HEK293 (cell line): ENCODE data around the gene ZHX3.

Experiments used
- CTCF ChIA-PET: fragments of 350-600 bp; formaldehyde crosslinking; extraction: SDS; loops from one replicate; lab custom pipeline; 2021; ENCODE audit warnings: antibody characterized with exemption; lab: Yijun Ruan, JAX
- POLR2A ChIA-PET: fragments of 300-600 bp; formaldehyde crosslinking; extraction: SDS; loops from one replicate; lab custom pipeline; 2020; ENCODE audit warnings: antibody characterized with exemption, inconsistent platforms; lab: Yijun Ruan, JAX
- H3K27ac ChIP-seq: fragments of 200-500 bp; sonication (Bioruptor generic); 2 replicates; pipeline ENCODE4 v1.5.1; 2014; ENCODE audit warnings: low read depth, low read length, control low read depth, inconsistent platforms; ENCODE audit errors: extremely low read depth
- H3K36me3 ChIP-seq, 2 experiments: fragments of 200-500 bp in 1 of 2; sonication (Bioruptor generic) in 1 of 2; 1 replicate in 1 of 2; 2 replicates in 1 of 2; pipeline ENCODE4 v1.5.1; 2014 to 2017; ENCODE audit warnings: inconsistent platforms in 2 of 2, low read length in 2 of 2; ENCODE audit not compliant: control insufficient read depth in 2 of 2, insufficient read depth in 1 of 2
- H3K4me1 ChIP-seq: fragments of 200-500 bp; sonication (Bioruptor generic); 2 replicates; pipeline ENCODE4 v1.5.1; 2014; ENCODE audit warnings: mild to moderate bottlenecking, low read length, inconsistent platforms; ENCODE audit not compliant: control insufficient read depth, insufficient read depth
- H3K4me3 ChIP-seq: 2 replicates; pipeline ENCODE4 v1.5.1; 2011; ENCODE audit warnings: low read depth, mild to moderate bottlenecking, control low read depth, low read length, moderate library complexity
- H3K9me3 ChIP-seq: fragments of 200-500 bp; sonication (Bioruptor generic); 2 replicates; pipeline ENCODE4 v1.5.1; 2014; ENCODE audit warnings: low read depth, low read length, inconsistent platforms; ENCODE audit not compliant: control insufficient read depth, insufficient read depth
- HOXC10 ChIP-seq: sonication (generic); formaldehyde crosslinking; IDR thresholded peaks from 2 replicates; pipeline ENCODE4 v1.8.1; 2023; ENCODE audit warnings: mild to moderate bottlenecking, missing genetic modification reagents
- KLF7 ChIP-seq: fragments of 450-650 bp; formaldehyde crosslinking; IDR thresholded peaks from 2 replicates; pipeline ENCODE4 v1.5.1; 2016; ENCODE audit warnings: missing biosample characterization, missing genetic modification characterization, borderline replicate concordance
- ZBTB20 ChIP-seq: fragments of 450-650 bp; formaldehyde crosslinking; IDR thresholded peaks from 2 replicates; pipeline ENCODE4 v1.5.1; 2016; ENCODE audit warnings: missing biosample characterization, missing genetic modification characterization
- ZNF16 ChIP-seq: fragments of 450-650 bp; formaldehyde crosslinking; IDR thresholded peaks from 2 replicates; pipeline ENCODE4 v1.5.1; 2016; ENCODE audit warnings: low read depth, missing biosample characterization, missing genetic modification characterization
- ZNF211 ChIP-seq: fragments of 450-650 bp; formaldehyde crosslinking; IDR thresholded peaks from 2 replicates; pipeline ENCODE4 v1.5.1; 2016; ENCODE audit warnings: low read depth, missing biosample characterization, missing genetic modification characterization
- ZNF341 ChIP-seq: fragments of 450-650 bp; formaldehyde crosslinking; IDR thresholded peaks from 2 replicates; pipeline ENCODE4; 2016; ENCODE audit warnings: low read depth, missing biosample characterization, missing genetic modification characterization
- ZNF366 ChIP-seq: fragments of 450-650 bp; formaldehyde crosslinking; conservative IDR thresholded peaks from 2 replicates; pipeline ENCODE4 v1.5.1; 2016; ENCODE audit warnings: missing biosample characterization, missing genetic modification characterization
- ZNF629 ChIP-seq: fragments of 450-650 bp; formaldehyde crosslinking; IDR thresholded peaks from 2 replicates; pipeline ENCODE4 v1.5.1; 2017; ENCODE audit warnings: missing biosample characterization, missing genetic modification characterization
- ZSCAN16 ChIP-seq: fragments of 450-650 bp; formaldehyde crosslinking; IDR thresholded peaks from 2 replicates; pipeline ENCODE4 v1.5.1; 2016; ENCODE audit warnings: missing biosample characterization, missing genetic modification characterization
- TF ChIP-seq, protein P1 (sequence below): fragments of 450-650 bp; formaldehyde crosslinking; IDR thresholded peaks from 2 replicates; pipeline ENCODE4 v1.5.1; 2016; ENCODE audit warnings: missing biosample characterization, missing genetic modification characterization
- TF ChIP-seq, protein P2 (sequence below): fragments of 450-650 bp; formaldehyde crosslinking; IDR thresholded peaks from 2 replicates; pipeline ENCODE4 v1.5.1; 2016; ENCODE audit warnings: missing biosample characterization, missing genetic modification characterization

ZHX3 gene

DNA sequence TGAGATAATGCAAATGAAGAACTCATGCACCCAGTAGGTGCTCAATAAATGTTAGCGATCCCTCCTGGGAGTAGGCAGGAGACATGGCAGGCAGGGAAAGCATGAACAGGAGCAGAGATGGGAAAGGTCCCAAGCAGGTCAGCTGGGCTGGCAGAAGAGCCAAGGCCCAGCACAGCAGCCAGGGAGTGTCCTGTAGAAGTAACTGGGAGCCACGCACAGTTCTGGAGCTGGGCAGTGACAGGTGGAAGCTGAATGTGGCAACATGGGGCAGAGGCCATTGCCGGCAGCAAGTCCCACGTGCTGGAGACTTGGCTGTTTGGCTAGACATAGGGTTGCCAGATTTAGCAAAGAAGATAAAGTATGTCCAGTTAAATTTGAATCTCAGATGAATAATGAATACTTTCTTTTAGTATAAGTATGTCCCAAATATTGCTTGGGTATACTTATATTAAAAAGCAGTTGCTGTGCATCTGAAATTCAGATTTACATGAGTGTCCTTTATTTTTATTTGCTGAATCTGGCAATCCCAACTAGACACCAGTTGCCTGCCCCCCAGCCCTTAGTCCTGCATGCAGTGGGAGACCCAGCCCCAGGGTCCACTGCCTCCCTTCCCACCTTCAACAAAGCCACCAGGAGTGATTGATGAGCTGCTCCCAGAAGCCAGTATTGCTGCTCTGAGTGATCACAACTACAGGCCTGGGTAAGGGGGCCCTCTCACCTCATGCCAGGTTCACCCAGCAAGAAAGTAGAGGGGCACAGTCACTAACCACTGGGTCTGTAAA lies 19.4 kb upstream of the ZHX3 start:
- ChIA-PET POLR2A (no interaction called here), CTCF (interaction anchor here (5.4 kb wide), 1 partner anchor 165 kb away, joined by 106 read pairs; no protein-coding TSS in a partner anchor)
- TF ChIP-seq ZNF16 (tag by site-specific recombination) (peak; percentile 61), HOXC10 (CRISPR knock-in tag) (no peak), ZSCAN16 (no peak)
- TF ChIP-seq, protein P1, sequence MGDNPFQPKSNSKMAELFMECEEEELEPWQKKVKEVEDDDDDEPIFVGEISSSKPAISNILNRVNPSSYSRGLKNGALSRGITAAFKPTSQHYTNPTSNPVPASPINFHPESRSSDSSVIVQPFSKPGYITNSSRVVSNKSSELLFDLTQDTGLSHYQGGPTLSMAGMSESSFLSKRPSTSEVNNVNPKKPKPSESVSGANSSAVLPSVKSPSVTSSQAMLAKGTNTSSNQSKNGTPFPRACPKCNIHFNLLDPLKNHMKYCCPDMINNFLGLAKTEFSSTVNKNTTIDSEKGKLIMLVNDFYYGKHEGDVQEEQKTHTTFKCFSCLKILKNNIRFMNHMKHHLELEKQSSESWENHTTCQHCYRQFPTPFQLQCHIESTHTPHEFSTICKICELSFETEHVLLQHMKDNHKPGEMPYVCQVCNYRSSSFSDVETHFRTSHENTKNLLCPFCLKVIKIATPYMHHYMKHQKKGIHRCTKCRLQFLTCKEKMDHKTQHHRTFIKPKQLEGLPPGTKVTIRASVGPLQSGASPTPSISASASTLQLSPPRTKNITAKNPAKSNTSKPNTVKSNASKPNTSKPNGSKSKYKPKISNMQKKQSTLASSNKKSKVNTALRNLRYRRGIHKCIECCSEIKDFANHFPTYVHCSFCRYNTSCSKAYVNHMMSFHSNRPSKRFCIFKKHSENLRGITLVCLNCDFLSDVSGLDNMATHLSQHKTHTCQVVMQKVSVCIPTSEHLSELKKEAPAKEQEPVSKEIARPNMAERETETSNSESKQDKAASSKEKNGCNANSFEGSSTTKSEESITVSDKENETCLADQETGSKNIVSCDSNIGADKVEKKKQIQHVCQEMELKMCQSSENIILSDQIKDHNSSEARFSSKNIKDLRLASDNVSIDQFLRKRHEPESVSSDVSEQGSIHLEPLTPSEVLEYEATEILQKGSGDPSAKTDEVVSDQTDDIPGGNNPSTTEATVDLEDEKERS: no peak
- Histone ChIP-seq H3K4me1 (no peaks in the 10 kb centered on the region; the same call in 1 of the 2 replicates), H3K27ac (no peak overlapping the region), H3K36me3 (no peaks in the 10 kb centered on the region), H3K9me3 (no peaks in the 10 kb centered on the region), H3K4me3 (no peak overlapping the region)

DNA sequence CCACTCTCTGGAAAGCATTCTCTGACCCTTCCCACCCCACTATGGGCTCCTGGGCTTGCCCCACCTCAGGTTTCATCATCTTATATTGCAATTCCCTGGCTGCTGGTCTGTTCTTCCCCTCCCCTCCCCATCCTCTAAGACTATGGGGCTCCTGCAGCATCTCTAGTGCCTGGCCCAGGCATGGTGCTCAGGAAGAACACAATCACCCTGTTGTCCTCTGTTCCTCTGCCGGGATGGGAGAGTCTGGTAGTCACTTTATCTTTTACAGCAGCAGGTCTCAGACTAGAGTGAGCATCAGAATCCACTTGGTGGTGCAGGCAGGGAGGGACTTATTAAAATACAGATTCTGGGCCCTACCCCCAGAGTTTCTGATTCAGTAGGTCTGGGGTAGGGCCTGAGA lies 18.1 kb upstream of the ZHX3 start:
- POLR2A ChIA-PET: no interaction called here
- CTCF ChIA-PET: interaction anchor here (2.4 kb wide), 1 partner anchor 201 kb away, joined by 9 read pairs; no protein-coding TSS in a partner anchor
- TF ChIP-seq ZNF366 (tag by site-specific recombination) (no peak), KLF7 (tag by site-specific recombination) (no peak), ZBTB20 (tag by site-specific recombination) (peak; percentile 53; the same call in 1 of the 2 replicates), ZNF341 (tag by site-specific recombination) (no peak), ZNF211 (tag by site-specific recombination) (no peak)
- TF ChIP-seq, protein P2, sequence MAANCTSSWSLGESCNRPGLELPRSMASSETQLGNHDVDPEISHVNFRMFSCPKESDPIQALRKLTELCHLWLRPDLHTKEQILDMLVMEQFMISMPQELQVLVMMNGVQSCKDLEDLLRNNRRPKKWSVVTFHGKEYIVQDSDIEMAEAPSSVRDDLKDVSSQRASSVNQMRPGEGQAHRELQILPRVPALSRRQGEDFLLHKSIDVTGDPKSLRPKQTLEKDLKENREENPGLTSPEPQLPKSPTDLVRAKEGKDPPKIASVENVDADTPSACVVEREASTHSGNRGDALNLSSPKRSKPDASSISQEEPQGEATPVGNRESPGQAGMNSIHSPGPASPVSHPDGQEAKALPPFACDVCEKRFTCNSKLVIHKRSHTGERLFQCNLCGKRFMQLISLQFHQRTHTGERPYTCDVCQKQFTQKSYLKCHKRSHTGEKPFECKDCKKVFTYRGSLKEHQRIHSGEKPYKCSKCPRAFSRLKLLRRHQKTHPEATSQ (tag by site-specific recombination): no peak
- TF ChIP-seq, all 188 proteins: peak for 1
- Histone ChIP-seq H3K9me3 (no peaks in the 10 kb centered on the region), H3K36me3 (no peaks in the 10 kb centered on the region), H3K4me1 (no peaks in the 10 kb centered on the region), H3K27ac (no peak overlapping the region), H3K4me3 (no peak overlapping the region)

DNA sequence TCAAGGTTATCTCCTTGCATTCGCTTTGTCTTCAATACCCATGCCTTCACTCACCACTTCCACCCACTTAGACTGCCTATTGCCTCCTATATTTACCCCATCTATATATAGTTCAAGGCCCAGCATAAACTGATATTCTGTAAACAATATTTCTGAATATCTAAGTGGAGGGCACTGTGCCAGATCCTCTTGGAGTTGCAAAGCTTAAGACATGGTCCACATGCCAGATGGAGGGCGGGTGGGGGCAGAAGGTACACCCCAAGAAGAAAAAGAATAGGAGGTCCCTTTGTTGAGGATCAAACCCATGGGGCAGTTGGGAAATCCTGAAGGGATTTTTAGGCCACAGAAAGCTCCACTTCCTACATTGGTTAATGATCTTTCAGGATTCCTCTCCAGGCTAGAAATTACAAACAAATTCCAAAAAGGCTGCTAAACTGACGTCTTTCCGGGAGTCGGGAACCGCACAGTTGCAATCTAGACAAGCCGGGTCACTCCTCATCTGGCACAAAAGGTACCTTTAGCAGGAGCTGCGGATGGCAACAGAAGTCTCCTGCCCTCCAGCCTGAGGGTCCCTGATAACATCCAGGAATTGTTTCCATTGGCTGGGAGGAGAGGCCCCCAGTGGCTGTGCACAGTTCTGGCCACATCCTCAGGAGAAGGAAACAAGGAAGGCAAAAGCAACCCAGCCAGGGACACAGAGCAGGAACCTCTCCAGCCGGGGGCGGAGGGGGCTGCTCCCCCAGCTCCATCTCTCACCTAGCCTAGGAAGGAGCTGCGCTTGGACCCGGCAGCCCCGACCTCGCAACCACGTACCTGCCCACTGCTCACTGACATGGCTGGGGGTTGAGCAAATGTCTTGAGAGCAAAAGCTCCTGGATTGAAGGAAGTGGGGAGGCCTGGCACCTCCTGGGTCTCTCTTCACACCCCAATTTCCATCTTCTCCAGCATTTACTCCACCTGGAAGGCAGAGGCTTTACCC lies 17.2 kb upstream of the ZHX3 start:
- H3K4me3 ChIP-seq: no peak overlapping the region
- TF ChIP-seq ZNF629: no peak
- TF ChIP-seq, all 188 proteins: peak for 0
- Histone ChIP-seq H3K9me3 (no peaks in the 10 kb centered on the region), H3K36me3 (no peaks in the 10 kb centered on the region), H3K27ac (no peak overlapping the region), H3K4me1 (no peaks in the 10 kb centered on the region)
- CTCF ChIA-PET: interaction anchor here (0.6 to 2.4 kb wide), 4 partner anchors 14 to 200 kb away, joined by 3 to 9 read pairs (median 6); no protein-coding TSS in a partner anchor
- POLR2A ChIA-PET: no interaction called here
